ENCODE data around the gene MAPK6.
"Not testable (repeated sequence)": the region's sequence is repeated elsewhere in the genome, so short reads cannot be mapped to it uniquely, and the experiment has no call there.

Gene MAPK6

GRCh38 chr15:52011711-52012144 lies 7.3 kb upstream of the MAPK6 start:
- no peak for DNase-seq

- DNase-seq: no peak
Measured at GRCh38 chr15:52012210-52012609, 6.8 kb upstream of the MAPK6 start.

- DNase-seq: peak; percentile 76 to 83
Measured at GRCh38 chr15:52013151-52013791, 5.7 kb upstream of the MAPK6 start.

GRCh38 chr15:52014616-52015015 lies 4.4 kb upstream of the MAPK6 start:
- DNase-seq: peak; percentile 14 to 20

- no peak for DNase-seq
Measured at GRCh38 chr15:52016316-52016715, 2.7 kb upstream of the MAPK6 start.

- DNase-seq: no peak
Measured at GRCh38 chr15:52018244-52018643, 775 bp upstream of the MAPK6 start.

DNA sequence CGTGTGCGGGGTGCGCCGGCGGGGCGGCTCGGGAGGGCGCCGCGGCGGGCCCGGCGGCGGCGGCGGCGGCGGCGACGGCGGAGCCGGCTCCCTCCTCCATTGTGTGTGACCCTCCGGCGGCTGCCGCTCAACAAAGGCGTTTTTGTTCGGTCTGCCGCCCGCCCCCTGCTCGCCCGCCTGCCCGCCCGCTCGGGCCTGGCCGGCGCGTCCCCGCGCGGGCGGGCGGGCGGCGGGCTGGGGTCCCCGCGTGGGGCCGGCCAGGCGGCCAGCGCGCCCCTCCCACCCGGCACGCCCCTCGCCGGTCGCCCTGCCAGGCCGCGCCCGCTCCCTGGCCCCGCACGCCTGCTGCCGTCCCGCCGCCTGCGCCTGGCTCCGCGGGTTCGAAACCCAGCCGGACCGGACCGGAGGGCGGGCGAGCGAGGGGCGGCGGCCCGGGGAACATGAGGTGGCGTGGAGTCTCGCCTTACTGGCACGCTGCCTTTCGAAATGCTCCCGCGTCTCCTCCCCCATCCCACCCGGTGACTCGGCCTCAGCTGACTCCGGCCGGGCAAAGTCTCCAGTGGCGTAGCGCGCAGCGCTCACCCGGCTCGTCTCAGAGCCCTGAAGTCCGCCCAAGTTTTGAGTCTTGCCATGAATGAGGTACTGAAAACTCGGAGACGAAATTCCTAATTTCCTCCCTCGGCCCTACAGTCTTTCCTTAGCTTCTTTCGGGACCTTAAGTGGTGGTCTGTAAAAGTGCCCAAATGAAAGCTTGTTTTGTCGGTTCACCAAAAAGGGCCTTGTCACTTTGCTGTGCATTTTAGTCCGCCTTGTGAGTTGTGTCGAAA lies 588 bp downstream of the MAPK6 start:
- peak; percentile 41 to 57 for DNase-seq

- DNase-seq: no peak
Measured at GRCh38 chr15:52020221-52021085, 1.4 kb downstream of the MAPK6 start.

GRCh38 chr15:52021128-52021671 lies 2.2 kb downstream of the MAPK6 start:
- peak; percentile 71 to 76 for DNase-seq

DNA sequence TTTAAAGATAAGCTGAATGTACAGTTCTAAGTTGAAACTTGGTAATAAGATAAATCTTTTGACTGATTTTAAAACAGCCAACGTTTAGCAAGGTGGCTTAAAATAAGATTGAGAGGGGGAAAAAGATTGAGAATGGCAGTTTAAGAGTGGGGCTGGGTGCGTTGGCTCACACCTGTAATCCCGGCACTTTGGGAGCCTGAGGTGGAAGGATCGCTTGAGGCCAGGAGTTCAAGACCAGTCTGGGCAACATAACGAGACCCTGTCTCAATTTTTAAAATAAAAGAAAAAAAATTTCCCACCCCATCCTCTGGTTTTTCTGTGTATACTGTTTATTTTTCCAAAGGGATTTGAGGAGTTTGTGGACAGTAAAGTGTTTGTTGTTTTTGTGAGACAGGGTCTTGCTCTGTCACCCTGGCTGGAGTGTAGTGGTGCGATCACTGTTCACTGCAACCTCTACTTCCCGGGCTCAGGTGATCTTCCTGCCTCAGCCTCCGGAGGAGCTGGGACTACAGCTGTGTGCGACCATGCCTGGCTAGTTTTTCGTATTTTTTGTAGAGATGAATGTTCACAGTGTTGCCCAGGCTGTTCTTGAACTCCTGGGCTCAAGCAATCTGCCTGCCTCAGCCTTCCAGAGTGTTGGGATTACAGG lies 3.0 kb downstream of the MAPK6 start:
- no peak for DNase-seq

DNA sequence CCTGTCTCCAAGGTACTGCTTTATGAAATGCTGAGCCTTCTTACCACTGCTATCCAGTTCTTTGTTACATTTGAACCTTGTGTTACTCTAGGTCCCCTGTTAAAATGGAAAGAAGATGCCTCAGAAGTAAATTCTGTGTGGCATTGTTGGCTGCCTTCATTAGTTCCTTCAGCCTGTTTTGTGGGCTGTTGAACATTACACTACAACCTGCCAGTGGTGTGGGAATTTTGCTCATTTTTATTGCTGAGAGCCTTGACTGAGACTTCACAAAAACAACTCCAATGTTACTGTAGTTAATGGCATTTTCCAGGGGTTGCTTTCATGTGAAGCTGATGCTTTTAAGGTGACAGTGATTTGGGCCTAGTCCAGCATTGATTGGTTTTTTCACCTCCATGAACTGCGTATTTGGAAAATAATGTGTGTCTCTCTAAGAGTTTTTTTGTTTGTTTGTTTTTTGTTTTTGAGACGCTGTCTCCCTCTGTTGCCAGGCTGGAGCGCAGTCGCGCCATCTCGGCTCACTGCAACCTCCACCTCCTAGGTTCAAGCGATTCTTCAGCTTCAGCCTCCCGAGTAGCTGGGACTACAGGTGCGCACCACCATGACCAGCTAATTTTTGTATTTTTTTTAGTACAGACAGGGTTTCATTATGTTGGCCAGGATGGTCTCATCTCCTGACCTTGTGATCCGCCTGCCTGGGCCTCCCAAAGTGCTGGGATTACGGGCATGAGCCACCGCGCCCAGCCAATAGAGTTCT lies 4.3 kb downstream of the MAPK6 start:
- no peak for DNase-seq

- no peak for DNase-seq
Measured at GRCh38 chr15:52028431-52029093, 9.5 kb downstream of the MAPK6 start.

- DNase-seq: no peak
Measured at GRCh38 chr15:52030010-52030409, 11.0 kb downstream of the MAPK6 start.

DNA sequence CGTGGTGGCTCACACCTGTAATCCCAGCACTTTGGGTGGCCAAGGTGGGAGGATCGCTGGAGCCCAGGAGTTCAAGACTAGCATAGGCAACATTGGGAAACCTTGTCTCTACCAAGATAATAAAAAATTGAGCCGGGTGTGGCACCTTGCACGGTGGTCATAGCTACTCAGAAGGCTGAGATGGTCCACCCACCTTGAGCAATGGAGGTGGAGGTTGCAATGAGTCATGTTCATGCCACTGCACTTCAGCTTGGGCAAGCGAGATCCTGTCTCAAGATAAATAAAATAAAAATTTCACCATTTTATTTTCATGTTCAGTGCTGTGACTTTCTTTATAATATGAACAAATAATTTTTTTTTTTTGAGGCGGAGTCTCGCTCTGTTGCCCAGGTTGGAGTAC lies 12.5 kb downstream of the MAPK6 start:
- no peak for DNase-seq

DNA sequence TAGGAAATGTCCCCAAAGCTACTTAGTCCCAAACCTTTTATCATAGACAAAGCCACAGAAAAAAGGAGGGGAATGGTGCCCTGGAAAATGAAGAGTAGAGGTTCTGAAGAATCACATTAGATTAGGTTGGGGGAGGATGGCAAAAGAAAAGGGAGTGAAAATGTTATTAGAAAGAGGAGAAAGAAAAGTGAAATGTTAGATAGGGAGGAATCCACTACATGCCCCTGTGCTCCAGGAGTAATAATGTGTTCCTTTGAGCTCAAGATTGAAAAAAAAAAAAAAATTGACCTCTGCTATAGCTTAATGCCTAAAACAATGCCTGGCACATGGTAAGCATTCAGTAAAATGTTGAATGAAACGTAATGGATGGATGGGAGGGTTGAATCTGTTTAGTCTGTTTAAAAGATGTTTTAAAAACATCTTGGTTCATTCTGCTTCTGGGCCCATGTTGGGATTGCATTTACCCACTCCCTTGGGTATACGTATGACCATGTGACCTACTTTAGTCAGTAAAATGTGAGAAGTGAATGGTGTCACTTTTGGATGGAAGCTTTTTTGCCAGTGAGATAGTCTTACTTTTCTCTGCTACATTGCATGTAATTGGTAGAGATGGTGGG lies 19.0 kb downstream of the MAPK6 start:
- no peak for DNase-seq

- no peak for DNase-seq
Measured at GRCh38 chr15:52039925-52040781, 21.1 kb downstream of the MAPK6 start.

GRCh38 chr15:52042051-52042851 lies 23.2 kb downstream of the MAPK6 start:
- no peak for DNase-seq

GRCh38 chr15:52045795-52046298 lies 26.8 kb downstream of the MAPK6 start:
- not testable (repeated sequence) for DNase-seq

DNA sequence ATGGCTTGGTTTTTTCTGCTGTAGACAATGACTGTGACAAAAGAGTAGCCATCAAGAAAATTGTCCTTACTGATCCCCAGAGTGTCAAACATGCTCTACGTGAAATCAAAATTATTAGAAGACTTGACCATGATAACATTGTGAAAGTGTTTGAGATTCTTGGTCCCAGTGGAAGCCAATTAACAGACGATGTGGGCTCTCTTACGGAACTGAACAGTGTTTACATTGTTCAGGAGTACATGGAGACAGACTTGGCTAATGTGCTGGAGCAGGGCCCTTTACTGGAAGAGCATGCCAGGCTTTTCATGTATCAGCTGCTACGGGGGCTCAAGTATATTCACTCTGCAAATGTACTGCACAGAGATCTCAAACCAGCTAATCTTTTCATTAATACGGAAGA lies 27.5 kb downstream of the MAPK6 start:
- not testable (repeated sequence) for DNase-seq

All from AML-193 (cell line).